Activated naive CD4-positive, alpha-beta T cell treated with Interleukin-2 at 50 U/mL for 16 hours (primary cell): ENCODE results near the gene ST8SIA4.

ENCODE experiments used
- DNase-seq: peaks from one replicate; pipeline ENCODE4 v3.0.0-alpha.2; 2020

Gene ST8SIA4

DNA sequence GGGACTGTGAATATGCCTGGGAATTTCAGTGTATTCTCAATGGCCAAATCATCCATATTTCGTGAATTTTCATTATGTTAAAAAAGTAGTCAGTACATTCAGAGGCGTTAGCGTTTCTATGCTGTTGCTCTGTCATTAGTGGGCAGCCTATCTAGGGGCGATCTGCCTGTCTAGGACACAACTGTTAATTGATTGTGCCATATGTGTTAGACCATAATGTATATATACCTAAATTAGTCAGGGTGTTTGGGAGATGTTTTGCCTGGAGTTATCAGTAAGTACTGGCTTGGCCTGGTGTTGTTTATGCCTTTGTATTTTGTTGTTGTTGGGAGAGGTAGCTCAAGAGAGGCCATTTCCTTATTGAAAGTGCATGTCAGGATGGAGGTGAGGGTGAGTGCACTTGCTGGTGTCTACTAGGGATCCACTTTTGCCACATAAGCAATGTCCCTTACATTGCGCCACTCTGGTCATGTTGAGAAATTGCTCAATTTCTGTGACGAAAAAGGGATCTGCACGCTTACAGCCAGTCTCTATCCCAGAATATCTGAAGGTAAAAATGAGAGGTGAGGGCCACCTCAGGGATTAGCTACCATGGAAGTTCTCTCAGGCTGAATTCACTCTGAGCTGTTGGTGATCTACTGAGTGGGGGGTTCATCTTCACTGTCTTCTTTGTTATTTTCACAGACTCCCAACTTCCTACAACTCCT is 123.3 kb downstream of the ST8SIA4 start:
- no peak for DNase-seq

DNA sequence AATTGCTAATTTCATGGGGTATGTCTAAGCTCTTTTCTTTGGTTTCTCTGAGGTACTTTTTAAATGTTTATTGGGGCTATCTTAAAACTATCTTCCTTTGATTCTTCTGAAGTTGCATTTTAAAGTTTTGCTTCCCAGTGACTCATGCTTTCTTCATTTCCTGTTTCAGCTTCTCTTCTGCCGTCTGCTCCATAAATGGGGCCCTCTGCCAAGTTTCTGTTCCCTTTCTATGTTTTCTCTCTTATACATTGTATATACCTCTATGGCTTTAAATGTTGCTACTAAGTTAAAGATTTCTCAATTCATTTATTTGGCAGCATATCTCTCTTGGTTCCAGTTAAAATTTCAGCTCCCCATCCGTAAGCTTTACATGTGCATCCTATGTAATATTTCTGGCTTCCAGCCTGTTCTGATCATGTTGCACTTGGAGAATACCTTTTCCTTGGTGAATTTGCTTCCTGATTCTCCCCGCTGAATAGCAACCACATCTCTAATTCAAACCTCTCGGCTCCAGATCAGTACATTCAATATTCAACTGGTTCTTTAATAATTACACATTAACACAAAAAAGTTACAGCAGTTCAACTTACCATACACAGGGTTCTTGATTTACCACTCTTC is 125.3 kb downstream of the ST8SIA4 start:
- no peak for DNase-seq

DNA sequence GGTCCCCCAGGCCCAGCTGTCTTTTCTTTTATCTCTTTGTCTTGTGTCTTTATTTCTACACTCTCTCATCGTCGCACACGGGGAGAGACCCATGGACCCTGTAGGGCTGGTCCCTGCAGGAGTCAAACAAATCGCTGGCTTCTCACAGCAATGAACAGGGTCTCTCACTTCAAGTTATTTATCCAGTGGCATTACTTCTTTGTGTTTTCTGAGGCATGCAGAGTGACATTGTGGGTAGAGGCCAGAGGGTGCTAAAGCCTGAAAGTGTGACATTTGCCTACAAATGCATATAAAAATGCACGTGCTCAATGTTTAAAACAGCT is 127.6 kb downstream of the ST8SIA4 start:
- DNase-seq, result no peak

DNA sequence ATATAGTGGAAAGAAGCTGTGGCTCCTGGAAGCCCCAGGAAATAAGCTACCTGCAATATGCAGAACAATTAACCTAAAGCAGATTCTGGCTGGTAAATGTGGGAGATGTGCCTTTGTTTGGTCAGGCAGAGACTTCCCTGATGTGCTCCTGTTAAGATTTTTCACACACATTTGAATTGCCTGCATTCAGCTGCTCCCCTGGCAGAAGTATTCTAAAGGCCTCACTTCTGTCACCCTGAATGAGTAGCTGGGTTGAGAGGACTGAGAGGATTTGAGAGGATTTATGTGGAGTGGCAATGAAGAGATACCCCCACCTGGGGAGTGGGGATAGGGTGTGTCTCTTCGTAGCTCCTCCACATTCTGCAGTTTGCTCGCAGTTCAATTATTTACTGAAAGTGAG is 130.5 kb downstream of the ST8SIA4 start:
- DNase-seq, result no peak

DNA sequence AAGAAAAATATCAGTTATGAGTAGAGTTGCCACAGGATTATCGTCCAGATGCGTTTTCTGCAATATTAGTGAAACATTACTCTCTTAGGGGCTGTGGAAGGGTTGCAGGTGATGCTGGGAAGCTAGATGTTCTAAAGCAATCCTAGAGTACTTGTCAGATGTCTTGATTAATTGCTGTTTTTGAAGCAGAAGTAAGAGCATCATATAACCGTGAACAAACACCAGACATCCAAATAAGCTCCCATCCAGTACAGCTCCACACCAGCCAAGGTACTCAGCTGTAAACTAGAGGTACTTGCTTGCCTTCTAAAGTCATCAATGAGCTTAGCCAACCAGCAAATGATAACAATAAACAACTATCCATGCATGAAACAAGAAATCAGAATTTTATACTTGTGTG is 131.1 kb downstream of the ST8SIA4 start:
- no peak for DNase-seq

DNA sequence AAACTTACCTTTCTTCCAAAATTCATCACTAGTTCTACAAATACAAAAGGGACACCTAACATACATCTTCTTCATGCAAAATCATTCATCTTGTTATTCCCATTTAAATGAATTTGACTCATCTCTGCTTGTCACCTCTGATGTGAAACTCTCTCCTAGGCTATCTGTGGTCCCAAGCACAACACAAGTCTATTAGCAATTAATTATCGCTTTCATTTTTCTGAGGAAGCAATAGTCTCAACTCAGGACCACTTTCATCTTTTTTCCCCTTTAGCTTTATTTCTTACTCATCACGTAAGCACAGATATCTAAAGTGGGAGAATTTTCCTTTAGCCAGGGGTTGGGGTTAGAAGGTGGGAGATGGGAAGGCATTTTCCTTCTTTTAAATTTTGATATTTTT is 131.9 kb downstream of the ST8SIA4 start:
- no peak for DNase-seq

DNA sequence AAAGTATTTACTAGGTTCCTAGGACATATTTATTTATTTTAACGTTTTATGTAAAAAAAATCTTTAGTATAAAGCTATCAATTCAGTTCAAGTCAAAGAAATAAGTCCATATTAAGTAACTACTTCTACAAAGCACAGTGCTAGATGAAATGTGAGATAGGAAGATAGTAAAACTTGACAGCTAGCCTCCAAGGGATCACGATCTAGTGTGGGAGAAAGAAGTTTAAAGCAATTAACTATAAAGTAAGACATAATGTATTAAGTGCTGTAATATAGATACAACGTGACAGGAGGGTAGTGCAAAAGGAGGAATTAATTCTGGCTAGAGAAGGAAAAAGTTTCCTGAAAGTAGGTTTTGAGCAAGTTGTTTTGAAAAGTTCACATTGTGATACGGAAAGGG is 134.9 kb downstream of the ST8SIA4 start:
- DNase-seq, result no peak

DNA sequence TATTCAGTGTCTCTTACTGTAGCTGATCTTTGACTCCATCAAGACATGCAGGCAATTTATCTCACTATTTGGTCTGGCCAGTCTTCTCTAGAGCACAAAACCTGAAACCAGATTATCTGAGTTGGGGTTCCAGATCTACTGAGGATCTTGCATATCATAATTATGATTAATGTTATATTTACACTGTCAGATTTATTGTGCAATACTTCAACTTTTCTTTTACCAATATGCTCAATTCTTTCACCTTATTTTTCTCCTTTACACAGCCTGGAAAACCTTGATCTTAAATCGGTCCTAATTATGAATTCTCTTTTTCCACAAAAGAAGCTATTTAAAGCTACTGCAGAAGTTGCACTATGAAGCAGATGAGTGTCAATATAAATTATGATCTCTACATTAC is 140.1 kb downstream of the ST8SIA4 start:
- no peak for DNase-seq

DNA sequence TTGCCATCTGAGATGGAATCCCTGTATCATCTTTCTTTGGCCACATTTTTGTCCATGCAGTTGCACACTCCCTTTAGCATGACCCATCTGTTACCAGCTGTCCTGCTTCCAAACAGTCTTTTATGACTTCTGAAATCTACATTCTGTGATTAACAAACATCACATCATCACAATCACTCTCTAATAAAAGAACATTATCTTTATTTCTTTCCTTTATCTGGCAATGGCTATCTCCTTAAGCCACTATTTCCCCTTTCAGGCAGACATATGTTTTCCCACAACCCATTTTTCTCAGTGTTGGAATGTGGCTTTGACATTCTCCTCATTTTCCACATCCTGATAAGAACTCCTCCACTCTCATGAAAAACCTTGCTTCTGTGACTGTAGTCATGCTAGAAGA is 141.0 kb downstream of the ST8SIA4 start:
- no peak for DNase-seq

DNA sequence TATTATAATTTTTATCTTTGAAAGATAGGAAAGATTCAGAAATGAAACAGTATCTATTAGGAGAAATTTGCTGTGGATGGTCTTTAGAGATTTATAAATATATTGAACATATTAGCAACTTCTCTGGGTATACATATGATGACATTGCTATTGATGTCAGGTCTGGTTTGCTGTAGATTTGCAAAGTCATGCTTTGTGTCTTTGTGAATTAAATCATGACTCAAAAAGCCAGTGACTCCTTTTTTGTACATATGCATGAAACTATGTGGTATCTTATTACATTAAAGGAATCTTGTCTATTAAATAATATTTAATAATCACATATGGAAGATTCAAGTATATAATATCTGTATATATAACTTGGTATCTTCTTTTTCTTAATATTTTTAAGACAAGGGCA is 141.9 kb downstream of the ST8SIA4 start:
- DNase-seq, result no peak

DNA sequence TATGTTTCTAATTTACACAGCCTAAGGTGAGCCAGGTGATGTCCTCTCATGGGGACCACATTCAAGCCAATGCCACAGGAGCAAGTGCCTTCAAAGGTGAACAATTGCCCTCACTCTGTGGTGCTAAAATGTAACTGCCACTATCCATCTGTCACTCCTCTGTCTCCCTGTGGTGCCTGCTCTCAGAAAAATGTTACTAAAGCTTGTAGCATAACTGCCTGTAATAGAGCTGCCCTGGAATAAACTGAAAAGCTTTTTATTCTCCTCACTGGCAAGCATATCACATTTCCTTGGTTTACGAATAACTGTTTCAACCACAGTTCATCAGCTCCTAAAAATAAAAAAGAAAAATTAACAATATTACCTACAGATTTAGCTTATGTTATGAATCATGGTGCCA is 142.4 kb downstream of the ST8SIA4 start:
- DNase-seq, result no peak

DNA sequence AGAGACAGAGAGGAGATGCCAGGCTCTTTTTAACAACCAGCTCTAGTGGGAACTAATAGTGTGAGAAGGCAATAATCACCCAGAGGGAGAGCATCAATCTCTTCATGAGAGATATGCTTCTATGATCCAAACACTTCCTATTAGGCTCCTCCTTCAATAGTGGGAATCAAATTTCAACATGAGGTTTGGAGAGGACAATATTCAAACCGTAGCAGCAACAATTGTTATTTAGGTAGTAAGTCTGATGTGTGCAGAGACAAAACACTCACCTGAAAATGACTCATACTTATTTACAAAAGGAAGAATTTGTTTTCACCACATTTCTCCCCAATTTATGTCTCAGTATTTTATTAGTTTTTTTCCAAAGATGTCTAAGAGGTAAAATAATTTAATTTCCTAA is 144.3 kb downstream of the ST8SIA4 start:
- no peak for DNase-seq

DNA sequence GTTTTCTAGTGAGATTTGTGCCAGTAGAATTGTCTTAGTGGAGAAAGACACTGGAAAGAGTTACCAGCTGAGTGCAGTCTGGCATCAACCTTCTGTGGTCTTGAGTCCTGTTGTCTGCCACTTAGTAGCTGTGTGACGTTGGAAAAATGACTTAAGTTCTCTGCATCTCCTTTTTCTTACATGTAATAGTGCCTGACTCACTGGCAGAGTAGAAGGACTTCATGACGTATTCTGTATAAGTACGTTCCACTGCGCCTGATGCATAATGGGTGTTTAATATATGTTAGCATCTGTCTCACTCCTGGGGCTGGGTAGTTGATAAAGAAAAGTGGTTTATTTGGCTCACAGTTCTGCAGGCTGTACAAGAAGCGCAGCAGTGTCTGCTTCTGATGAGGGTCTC is 144.8 kb downstream of the ST8SIA4 start:
- DNase-seq, result no peak

DNA sequence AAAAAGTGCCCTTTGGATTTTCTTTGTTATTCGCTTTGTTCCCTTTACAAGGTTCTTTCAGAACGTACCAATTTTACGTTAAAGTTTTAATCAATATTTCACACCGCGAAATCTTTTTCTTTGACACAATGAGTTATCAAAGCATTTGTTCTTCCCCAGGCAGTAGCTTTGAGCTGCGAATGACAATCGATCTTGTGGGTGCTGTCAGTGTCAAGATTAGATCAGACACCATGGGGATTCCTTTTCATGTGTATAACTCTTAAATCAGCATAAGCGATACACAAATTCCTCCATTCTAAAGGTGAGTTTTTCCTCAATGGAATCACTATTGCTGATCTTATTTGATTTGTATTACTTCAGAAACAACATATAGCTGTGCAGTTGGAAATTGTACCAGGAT is 145.5 kb downstream of the ST8SIA4 start:
- DNase-seq, result no peak
